HG03460 (cell line): ENCODE measurements around the gene PACS1.

Experiments used
- ATAC-seq: cut with Tn5 transposase; IDR thresholded peaks from one replicate; pipeline ENCODE4 v1.9.1; 2021; ENCODE audit not compliant: unreplicated experiment

The PACS1 gene

GRCh38 chr11:66220566-66220935 lies 150.5 kb downstream of the PACS1 start:
- no peak for ATAC-seq

- no peak for ATAC-seq
Measured at GRCh38 chr11:66221012-66221411, 150.9 kb downstream of the PACS1 start.

GRCh38 chr11:66221726-66222236 lies 151.7 kb downstream of the PACS1 start:
- no peak for ATAC-seq

GRCh38 chr11:66222358-66223149 lies 152.5 kb downstream of the PACS1 start:
- ATAC-seq: peak; percentile 74

GRCh38 chr11:66224226-66224855 lies 154.3 kb downstream of the PACS1 start:
- ATAC-seq: no peak

GRCh38 chr11:66225066-66225465 lies 155.0 kb downstream of the PACS1 start:
- no peak for ATAC-seq

- no peak for ATAC-seq
Measured at GRCh38 chr11:66226101-66226500, 156.0 kb downstream of the PACS1 start.

GRCh38 chr11:66227700-66228099 lies 157.6 kb downstream of the PACS1 start:
- ATAC-seq: no peak

GRCh38 chr11:66228521-66228920 lies 158.4 kb downstream of the PACS1 start:
- no peak for ATAC-seq

- ATAC-seq: no peak
Measured at GRCh38 chr11:66230156-66230555, 160.1 kb downstream of the PACS1 start.

- ATAC-seq: no peak
Measured at GRCh38 chr11:66230978-66231377, 160.9 kb downstream of the PACS1 start.

- no peak for ATAC-seq
Measured at GRCh38 chr11:66231561-66231960, 161.5 kb downstream of the PACS1 start.

- no peak for ATAC-seq
Measured at GRCh38 chr11:66232769-66233168, 162.7 kb downstream of the PACS1 start.

- no peak for ATAC-seq
Measured at GRCh38 chr11:66233301-66233700, 163.2 kb downstream of the PACS1 start.

GRCh38 chr11:66235141-66235540 lies 165.1 kb downstream of the PACS1 start:
- ATAC-seq: no peak

- ATAC-seq: no peak
Measured at GRCh38 chr11:66237867-66238266, 167.8 kb downstream of the PACS1 start.

- ATAC-seq: no peak
Measured at GRCh38 chr11:66238786-66239413, 168.8 kb downstream of the PACS1 start.

GRCh38 chr11:66239511-66239910 lies 169.4 kb downstream of the PACS1 start:
- ATAC-seq: no peak

GRCh38 chr11:66239998-66240780 lies 170.1 kb downstream of the PACS1 start:
- no peak for ATAC-seq

GRCh38 chr11:66240781-66241136 lies 170.7 kb downstream of the PACS1 start:
- ATAC-seq: no peak

- ATAC-seq: no peak
Measured at GRCh38 chr11:66242095-66242765, 172.2 kb downstream of the PACS1 start.
